H1 (cell line): ENCODE results near the gene IVNS1ABP. TPM values are rescaled to one million over a fixed set of nuclear protein-coding genes. Genes with fewer than 3 reads are reported as not detected.
"Not testable (repeated sequence)": the region's sequence is repeated elsewhere in the genome, so short reads cannot be mapped to it uniquely, and the experiment has no call there.

Experiments
- CTCF ChIA-PET: fragments of 300-600 bp; sonication (Branson Sonifier 250); formaldehyde crosslinking; loops from one replicate; lab custom pipeline; 2021; ENCODE audit not compliant: partially characterized antibody; lab: Charles Lee
- POLR2A ChIA-PET: fragments of 300-600 bp; sonication (Branson Sonifier 250); formaldehyde crosslinking; loops from one replicate; lab custom pipeline; 2021; ENCODE audit warnings: inconsistent platforms; ENCODE audit not compliant: partially characterized antibody; lab: Charles Lee
- DNase-seq, 2 experiments: peaks; one replicate each; pipeline versions ENCODE4 v3.0.0 to v3.0.0-alpha.2; 2010 to 2022; ENCODE audit warnings: low spot score in 2 of 2, low read depth in 1 of 2, mixed read lengths in 1 of 2
- FAIRE-seq: peaks from 2 replicates; lab custom pipeline; 2011; peaks lifted over from hg19 to GRCh38; lab: Jason Lieb, UNC
- H2AFZ ChIP-seq: 2 replicates; pipeline ENCODE4 v1.8.1; 2012; ENCODE audit warnings: low read length, inconsistent platforms
- H2AK5ac ChIP-seq: 2 replicates; pipeline ENCODE4 v1.6.1; 2013; ENCODE audit warnings: low read depth, low read length
- H2BK120ac ChIP-seq: replicated peaks from 2 replicates; pipeline ENCODE3; 2013; ENCODE audit warnings: low read depth, low read length, inconsistent platforms
- H2BK12ac ChIP-seq: 2 replicates; pipeline ENCODE4 v1.6.1; 2013; ENCODE audit warnings: low read depth, low read length
- H2BK15ac ChIP-seq: 2 replicates; pipeline ENCODE4 v1.6.1; 2013; ENCODE audit warnings: low read length
- H2BK20ac ChIP-seq: 2 replicates; pipeline ENCODE4 v1.6.1; 2013; ENCODE audit warnings: low read length
- H2BK5ac ChIP-seq: 2 replicates; pipeline ENCODE4 v1.6.1; 2013; ENCODE audit warnings: low read depth, low read length
- H3K14ac ChIP-seq: 2 replicates; pipeline ENCODE4 v1.6.1; 2013; ENCODE audit warnings: inconsistent platforms; ENCODE audit not compliant: insufficient read length
- H3K18ac ChIP-seq: 2 replicates; pipeline ENCODE4 v1.6.1; 2013; ENCODE audit warnings: low read length; ENCODE audit errors: extremely low read depth
- H3K23ac ChIP-seq: 2 replicates; pipeline ENCODE4 v1.6.1; 2013; ENCODE audit warnings: inconsistent platforms; ENCODE audit not compliant: insufficient read length
- H3K23me2 ChIP-seq: 2 replicates; pipeline ENCODE4 v1.6.1; 2013; ENCODE audit warnings: low read depth, low read length
- H3K27ac ChIP-seq: 2 replicates; pipeline ENCODE4 v1.6.1; 2011; ENCODE audit warnings: low read depth, low read length, inconsistent platforms
- H3K27me3 ChIP-seq, 4 experiments: replicated peaks in 1 of 4; 1 replicate in 1 of 4; 2 replicates in 3 of 4; pipeline versions ENCODE4 v1.6.1 to v1.8.1; 2011 to 2013; ENCODE audit warnings: low read length in 3 of 4, mild to moderate bottlenecking in 3 of 4, inconsistent platforms in 2 of 4, mixed read lengths in 2 of 4, moderate library complexity in 1 of 4; ENCODE audit not compliant: control insufficient read depth in 3 of 4, insufficient read depth in 3 of 4; ENCODE audit errors: extremely low read depth in 1 of 4
- H3K36me3 ChIP-seq, 4 experiments: 2 replicates each; pipeline versions ENCODE4 v1.6.1 to v1.8.1; 2011 to 2013; ENCODE audit warnings: mild to moderate bottlenecking in 4 of 4, low read length in 3 of 4, moderate library complexity in 2 of 4, control low read depth in 1 of 4, inconsistent platforms in 1 of 4; ENCODE audit not compliant: insufficient read depth in 4 of 4, control insufficient read depth in 2 of 4
- H3K4ac ChIP-seq: replicated peaks from 2 replicates; pipeline ENCODE3; 2013; ENCODE audit warnings: low read length, low read depth, mixed read lengths, inconsistent platforms; ENCODE audit not compliant: insufficient read length
- H3K4me1 ChIP-seq, 4 experiments: replicated peaks in 1 of 4; 1 replicate in 1 of 4; 2 replicates in 3 of 4; pipeline versions ENCODE4 v1.6.1 to v1.8.1; 2011 to 2013; ENCODE audit warnings: low read length in 3 of 4, inconsistent platforms in 2 of 4, mixed read lengths in 1 of 4; ENCODE audit not compliant: insufficient read depth in 4 of 4, control insufficient read depth in 3 of 4
- H3K4me2 ChIP-seq, 2 experiments: 2 replicates each; pipeline versions ENCODE4 v1.6.1 to v1.8.1; 2011 to 2013; ENCODE audit warnings: low read depth in 2 of 2, low read length in 2 of 2, control low read depth in 1 of 2, inconsistent platforms in 1 of 2, mild to moderate bottlenecking in 1 of 2; ENCODE audit not compliant: insufficient read depth in 1 of 2
- H3K4me3 ChIP-seq, 4 experiments: fragments of 200-600, 300-600 bp in 1 of 4; sonication (generic), shearing (Covaris generic), sonication (Bioruptor Twin) in 1 of 4; 2 replicates each; pipeline versions ENCODE4 v1.5.1 to v1.8.1; 2011 to 2016; ENCODE audit warnings: low read length in 4 of 4, low read depth in 3 of 4, control low read depth in 2 of 4, inconsistent platforms in 2 of 4, mild to moderate bottlenecking in 2 of 4, mixed read lengths in 1 of 4, moderate library complexity in 1 of 4; ENCODE audit not compliant: insufficient read depth in 2 of 4; ENCODE audit errors: extremely low read depth in 1 of 4
- H3K56ac ChIP-seq: replicated peaks from 2 replicates; pipeline ENCODE3; 2013; ENCODE audit warnings: low read depth, mild to moderate bottlenecking, mixed read lengths, low read length, inconsistent platforms; ENCODE audit not compliant: insufficient read length
- H3K79me1 ChIP-seq: 2 replicates; pipeline ENCODE4 v1.6.1; 2013; ENCODE audit warnings: low read depth, low read length, control low read depth
- H3K79me2 ChIP-seq, 2 experiments: 2 replicates each; pipeline versions ENCODE4 v1.6.1 to v1.8.1; 2012 to 2013; ENCODE audit warnings: low read length in 2 of 2, mild to moderate bottlenecking in 2 of 2, inconsistent platforms in 1 of 2; ENCODE audit not compliant: insufficient read depth in 2 of 2, control insufficient read depth in 1 of 2
- H3K9ac ChIP-seq, 4 experiments: replicated peaks in 1 of 4; 1 replicate in 1 of 4; 2 replicates in 3 of 4; pipeline versions ENCODE4 v1.6.1 to v1.8.1; 2011 to 2013; ENCODE audit warnings: low read depth in 3 of 4, low read length in 3 of 4, control low read depth in 2 of 4, mild to moderate bottlenecking in 2 of 4, moderate library complexity in 2 of 4, inconsistent platforms in 1 of 4; ENCODE audit errors: extremely low read depth in 1 of 4
- H3K9me3 ChIP-seq, 2 experiments: 2 replicates each; pipeline versions ENCODE4 v1.6.1 to v1.8.1; 2012 to 2013; ENCODE audit warnings: mild to moderate bottlenecking in 2 of 2, moderate library complexity in 2 of 2, control low read depth in 1 of 2, inconsistent platforms in 1 of 2, low read depth in 1 of 2, low read length in 1 of 2, mixed read lengths in 1 of 2; ENCODE audit not compliant: insufficient read depth in 2 of 2
- H4K20me1 ChIP-seq, 2 experiments: replicated peaks in 1 of 2; 2 replicates each; pipeline versions ENCODE3 to v1.8.1; 2011 to 2013; ENCODE audit warnings: inconsistent platforms in 2 of 2, low read length in 2 of 2, mild to moderate bottlenecking in 1 of 2; ENCODE audit not compliant: insufficient read depth in 2 of 2, control insufficient read depth in 1 of 2
- H4K5ac ChIP-seq: 2 replicates; pipeline ENCODE4 v1.6.1; 2013; ENCODE audit warnings: low read length, low read depth, mixed read lengths, inconsistent platforms; ENCODE audit not compliant: insufficient read length
- H4K8ac ChIP-seq: 2 replicates; pipeline ENCODE4 v1.8.0; 2013; ENCODE audit warnings: mild to moderate bottlenecking, moderate library complexity, low read length, inconsistent platforms; ENCODE audit not compliant: insufficient read depth; ENCODE audit errors: extremely low read depth
- H4K91ac ChIP-seq: replicated peaks from 2 replicates; pipeline ENCODE3; 2013; ENCODE audit warnings: low read length, mixed read lengths, inconsistent platforms; ENCODE audit not compliant: insufficient read length
- WGBS, 2 experiments: shearing (Covaris generic) in 1 of 2; methylation state at CpG; one replicate each; pipeline versions ENCODE4 v1.1.6 to v1.1.7; 2013 to 2015; ENCODE audit warnings: low lambda C conversion rate in 2 of 2, mixed read lengths in 2 of 2, inconsistent platforms in 1 of 2, low coverage in 1 of 2, missing lambda C conversion rate in 1 of 2; ENCODE audit not compliant: insufficient replicate concordance in 2 of 2, insufficient coverage in 1 of 2, insufficient read length in 1 of 2; ENCODE audit errors: extremely low coverage in 1 of 2, missing lambda C conversion rate in 1 of 2; 5-methylcytosine and 5-hydroxymethylcytosine counted together
- polyA plus RNA-seq, 7 experiments: library from polyadenylated mRNA; depleted of rRNA in 3 of 7; stranded (reverse) in 5 of 7; unstranded in 2 of 7; fragments of >200 nt in 5 of 7; fragments of 200-250 nt in 2 of 7; gene quantifications; 1 replicate in 5 of 7; 2 replicates in 1 of 7; 4 replicates in 1 of 7; pipeline versions ENCODE4 v1.2.1 to v1.2.3, GENCODE V29; 2011 to 2013; ENCODE audit warnings: missing spikeins in 2 of 7, mixed read lengths in 2 of 7
- total RNA-seq: library from RNA; stranded (reverse); fragmentation: NEBNext Ultra II Directional; extraction: Animal tissue kit (Norgen Biotek cat#: 25700); gene quantifications from 2 replicates; pipeline ENCODE4 v1.2.1, GENCODE V29; 2021

IVNS1ABP gene
- total and polyA plus RNA-seq, 2 of the 8 experiments (the other 6 are each of a cell fraction or from before 2014, with no cell fraction given): 65.9 to 189 TPM

GRCh38 chr1:185255595-185255994 lies 61.4 kb downstream of the IVNS1ABP start:
- H3K9me3 ChIP-seq, H3K23ac ChIP-seq, H4K91ac ChIP-seq, H3K79me1 ChIP-seq, H3K4ac ChIP-seq, H2AK5ac ChIP-seq, H3K9ac ChIP-seq, H4K20me1 ChIP-seq, FAIRE-seq, H3K4me2 ChIP-seq, H3K56ac ChIP-seq, H3K36me3 ChIP-seq, H3K27ac ChIP-seq, H3K18ac ChIP-seq, CTCF ChIA-PET, H2BK15ac ChIP-seq, H3K4me1 ChIP-seq, DNase-seq, POLR2A ChIA-PET, H2AFZ ChIP-seq, H4K8ac ChIP-seq, H3K27me3 ChIP-seq, H2BK120ac ChIP-seq, H3K14ac ChIP-seq, H3K79me2 ChIP-seq, H2BK12ac ChIP-seq, H2BK20ac ChIP-seq, H4K5ac ChIP-seq, H3K4me3 ChIP-seq, H2BK5ac ChIP-seq, H3K23me2 ChIP-seq: not testable (repeated sequence)
- WGBS, 2 experiments: 100% methylated on average over 3 of the region's 6 CpGs; no CpG with 5 or more reads in 1 of the 2 experiments

- H3K79me1 ChIP-seq, H2AFZ ChIP-seq, DNase-seq, H4K91ac ChIP-seq, CTCF ChIA-PET, H3K4ac ChIP-seq, H3K14ac ChIP-seq, H4K20me1 ChIP-seq, H3K9me3 ChIP-seq, H3K23ac ChIP-seq, H3K4me3 ChIP-seq, H2BK12ac ChIP-seq, H3K18ac ChIP-seq, H3K4me2 ChIP-seq, H2BK120ac ChIP-seq, FAIRE-seq, H2BK15ac ChIP-seq, H2BK5ac ChIP-seq, H3K23me2 ChIP-seq, H3K36me3 ChIP-seq, H2AK5ac ChIP-seq, H4K8ac ChIP-seq, H3K56ac ChIP-seq, H3K9ac ChIP-seq, H3K27ac ChIP-seq, POLR2A ChIA-PET, H3K27me3 ChIP-seq, H3K79me2 ChIP-seq, H3K4me1 ChIP-seq, H4K5ac ChIP-seq, H2BK20ac ChIP-seq: not testable (repeated sequence)
- no CpG with 5 or more reads among the region's 1 CpG for WGBS, 2 experiments
These were observed 64.6 kb downstream of the IVNS1ABP start for GRCh38 chr1:185252404-185252803.
